ENCODE data around the gene EPS8L1.

EPS8L1 gene

DNA sequence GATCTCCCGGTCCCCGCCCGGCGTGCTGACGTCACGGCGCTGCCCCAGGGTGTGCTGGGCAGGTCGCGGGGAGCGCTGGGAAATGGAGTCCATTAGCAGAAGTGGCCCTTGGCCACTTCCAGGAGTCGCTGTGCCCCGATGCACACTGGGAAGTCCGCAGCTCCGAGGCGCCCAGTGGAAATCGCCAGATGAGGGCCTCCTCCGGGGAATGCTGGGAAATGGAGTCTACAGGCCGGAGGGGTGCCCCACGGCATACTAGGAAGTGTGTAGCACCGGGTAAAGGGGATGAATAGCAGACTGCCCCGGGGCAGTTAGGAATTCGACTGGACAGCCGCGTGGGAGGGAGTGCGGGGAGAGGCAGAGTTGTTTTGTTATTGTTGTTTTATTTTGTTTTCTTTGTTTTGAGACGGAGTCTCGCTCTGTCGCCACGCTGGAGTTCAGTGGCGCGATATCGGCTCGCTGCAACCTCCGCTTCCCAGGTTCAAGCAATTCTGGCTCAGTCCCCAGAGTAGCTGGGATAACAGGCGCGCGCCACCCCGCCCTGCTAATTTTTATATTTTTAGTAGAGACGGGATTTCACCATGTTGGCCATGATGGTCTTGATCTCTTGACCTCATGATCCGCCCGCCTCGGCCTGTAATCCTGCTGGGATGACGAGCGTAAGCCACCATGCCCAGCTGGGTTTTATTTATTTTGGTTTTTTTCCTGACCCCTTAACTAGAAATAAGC, 42.2 kb downstream of the EPS8L1 start:
- peak; percentile 96 to 97 for DNase-seq

DNA sequence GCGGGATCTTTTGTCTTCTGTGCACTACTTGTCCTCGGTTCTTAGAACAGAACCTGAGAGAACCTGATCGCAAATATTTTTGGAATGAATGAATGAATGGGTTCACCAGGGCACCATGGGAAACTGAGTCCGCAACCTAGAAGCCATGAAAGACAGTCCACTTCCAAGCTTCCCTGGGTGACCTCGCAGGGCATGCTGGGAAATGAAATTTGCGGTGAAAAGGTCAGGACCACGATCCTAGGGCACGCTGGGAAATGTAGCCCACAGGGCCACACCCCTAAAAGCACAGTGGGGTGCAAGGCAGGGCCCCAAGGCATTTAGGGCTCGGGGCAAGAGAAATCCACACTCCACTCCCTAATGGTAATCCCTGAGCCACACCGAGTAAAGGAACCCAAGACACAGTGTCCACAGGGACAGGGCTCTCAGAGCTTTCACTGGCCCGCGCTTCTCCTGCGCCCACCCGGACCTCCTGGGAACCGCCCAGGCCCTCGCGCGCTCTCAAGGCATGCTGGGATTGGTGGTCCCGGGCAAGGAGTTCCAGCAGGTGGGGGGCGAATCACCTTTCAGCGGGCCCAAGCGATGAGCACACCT, 42.8 kb downstream of the EPS8L1 start:
- DNase-seq, result peak; percentile 58 to 59

DNA sequence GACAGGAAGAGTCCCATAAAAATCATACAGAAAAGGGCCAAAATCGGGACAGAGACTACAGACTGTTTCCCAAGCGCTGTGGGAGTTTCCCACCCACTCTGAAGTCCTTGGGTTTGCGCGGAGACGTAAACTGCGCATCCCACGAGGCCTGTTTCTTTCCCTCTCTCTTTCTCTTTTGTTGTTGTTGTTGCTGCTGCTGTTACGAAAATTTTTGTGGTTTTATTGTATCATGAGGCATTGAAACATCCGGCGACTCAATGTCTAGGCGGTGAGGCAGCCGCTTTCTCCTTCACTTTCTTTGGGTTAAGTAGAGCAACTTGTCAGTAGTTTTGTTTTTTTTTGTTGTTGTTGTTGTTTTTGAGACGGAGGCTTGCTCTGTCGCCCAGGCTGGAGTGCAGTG, 43.4 kb downstream of the EPS8L1 start:
- DNase-seq, result no peak

DNA sequence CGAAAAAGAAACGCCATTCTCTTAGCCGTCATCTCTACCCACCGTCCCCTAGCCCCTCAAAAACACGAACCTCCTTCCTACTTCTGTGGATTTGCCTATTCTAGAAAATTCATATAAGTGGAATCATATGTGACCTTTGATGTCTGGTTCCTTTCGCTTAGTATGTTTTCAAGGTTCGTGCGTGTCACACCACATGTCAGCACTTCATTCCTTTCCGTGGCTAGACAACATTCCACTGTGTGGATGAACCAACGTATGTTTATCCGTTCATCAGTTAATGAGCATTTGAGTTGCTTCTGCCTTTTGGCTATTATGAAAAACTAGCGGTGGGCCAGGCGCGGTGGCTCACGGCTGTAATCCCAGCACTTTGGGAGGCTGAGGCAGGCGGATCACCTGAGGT, 55.8 kb downstream of the EPS8L1 start:
- no peak for DNase-seq

DNA sequence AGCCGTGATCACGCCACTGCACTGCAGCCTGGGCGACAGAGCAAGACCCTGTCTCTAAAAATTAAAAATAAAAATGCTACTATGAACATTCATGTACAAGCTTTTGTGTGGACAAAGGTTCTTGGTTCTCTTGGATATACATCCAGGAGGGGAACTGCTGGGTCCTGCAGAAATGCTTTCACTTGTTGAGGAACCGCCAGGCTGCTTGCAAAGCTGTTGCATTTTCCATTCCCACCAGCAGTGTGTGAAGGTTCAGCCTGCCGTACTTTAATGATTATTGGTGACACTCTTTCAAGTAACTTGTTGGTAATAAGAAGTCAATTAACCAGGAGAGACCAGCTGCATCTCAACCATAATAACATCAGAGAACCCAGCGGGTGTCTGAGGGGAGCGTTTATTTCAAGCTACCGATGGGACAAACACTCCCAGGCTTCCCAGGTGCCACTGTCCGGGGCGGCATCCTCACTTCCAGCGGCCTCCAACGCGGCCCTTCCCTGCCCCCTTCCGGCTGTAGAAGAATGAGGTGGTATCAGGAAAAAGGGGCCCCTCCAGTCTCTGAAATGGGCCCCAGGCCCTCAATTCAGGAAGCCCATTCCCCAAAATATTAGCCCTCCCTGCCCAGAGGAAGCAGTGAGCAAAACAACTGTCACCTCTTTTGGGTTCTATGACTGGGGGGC, 56.9 kb downstream of the EPS8L1 start:
- DNase-seq, result no peak

DNA sequence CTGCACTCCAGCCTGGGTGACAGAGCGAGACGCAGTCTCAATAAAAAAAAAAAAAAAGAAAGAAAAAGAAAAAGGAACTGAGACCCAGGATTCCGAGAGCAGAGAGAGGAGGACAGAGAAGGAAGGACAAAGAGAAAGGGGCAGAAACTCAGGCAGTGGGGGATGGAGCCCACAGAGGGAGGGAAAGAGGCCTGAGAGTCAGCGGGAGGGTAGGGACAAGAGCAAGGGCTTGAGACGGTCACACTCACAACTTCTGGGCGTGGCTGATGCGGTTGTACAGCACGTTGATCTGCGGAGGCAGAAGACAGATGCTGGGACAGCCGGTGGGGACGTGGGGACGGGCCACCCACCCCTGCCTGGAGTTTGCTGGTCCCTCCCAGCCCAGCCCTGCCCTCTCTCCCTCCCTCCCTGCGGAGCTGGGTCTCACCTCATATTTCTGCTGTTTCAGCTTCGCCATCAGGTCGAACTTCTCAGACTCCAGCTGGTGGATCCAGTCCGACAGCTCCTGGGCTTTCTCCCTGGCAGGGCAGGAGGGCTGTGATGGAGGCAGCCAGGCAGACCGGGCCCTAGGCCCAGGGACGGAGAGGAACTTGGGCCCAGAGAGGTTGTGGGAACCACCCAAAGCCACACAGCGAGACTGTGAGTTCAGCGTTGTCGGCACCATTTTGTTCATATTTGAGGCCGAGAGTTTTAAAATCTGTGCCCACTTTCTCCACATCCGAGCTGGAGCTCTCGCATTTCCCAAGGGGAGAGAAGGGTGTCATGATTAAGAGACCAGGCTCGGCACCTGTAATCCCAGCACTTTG, 58.2 kb downstream of the EPS8L1 start:
- DNase-seq, result no peak

DNA sequence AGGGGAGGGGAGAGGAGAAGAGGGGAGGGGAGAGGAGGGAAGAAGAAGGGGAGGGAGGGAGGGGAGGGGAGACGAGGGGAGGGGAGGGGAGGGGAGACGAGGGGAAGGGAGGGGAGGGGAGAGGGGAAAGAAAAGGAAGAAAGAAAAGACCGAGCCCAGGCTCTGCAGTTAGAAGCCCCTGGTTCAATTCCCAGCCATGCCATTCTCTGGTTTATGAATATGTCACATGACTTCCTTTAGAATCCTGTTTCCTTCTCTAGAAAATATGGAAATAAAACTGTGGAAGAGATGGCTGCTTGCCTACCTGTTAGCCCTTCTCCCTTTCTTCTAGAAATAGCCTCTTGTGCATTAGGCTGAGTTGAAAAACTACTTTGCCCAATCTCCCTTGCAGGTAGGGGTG, 59.1 kb downstream of the EPS8L1 start:
- no peak for DNase-seq

DNA sequence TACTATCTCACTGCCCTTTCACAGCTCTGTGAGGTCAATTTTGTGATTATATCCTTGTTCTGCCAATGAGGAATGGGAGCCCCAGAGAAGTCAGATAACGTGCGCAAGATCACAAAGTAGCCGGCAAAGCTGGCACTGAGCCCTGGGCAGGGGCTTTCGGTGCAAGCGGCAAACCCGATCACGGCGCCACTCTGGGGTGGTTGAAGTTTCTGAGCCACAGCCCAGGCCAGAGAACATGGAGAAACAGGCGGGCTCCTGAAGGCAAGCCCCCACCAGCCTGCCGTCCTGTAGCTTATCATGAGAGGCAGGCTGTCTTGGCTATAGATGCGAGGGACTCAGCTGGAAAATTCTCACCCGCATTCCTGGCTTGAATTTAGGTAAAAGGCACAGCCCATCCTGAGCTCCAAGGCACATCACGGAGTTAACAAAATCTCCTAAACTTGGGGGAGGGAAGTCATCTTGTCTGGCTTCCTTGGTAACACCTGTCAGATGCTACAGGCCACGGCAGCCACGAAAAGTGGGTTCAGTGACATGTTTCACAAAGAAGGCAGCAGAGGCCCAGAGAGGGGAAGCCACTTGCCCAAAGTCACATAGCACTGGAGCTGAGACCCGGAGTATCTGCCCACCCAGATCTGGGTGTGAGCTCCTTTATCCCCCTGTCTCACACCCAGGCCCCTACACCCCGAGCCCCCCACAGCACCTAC, 60.9 kb downstream of the EPS8L1 start:
- no peak for DNase-seq
